HEK293T (cell line): ENCODE measurements around the gene TRIM24.

Experiments used
- BHLHE40 ChIP-seq: fragments of 450-650 bp; IDR thresholded peaks from 2 replicates; pipeline ENCODE4 v1.6.1; 2016; ENCODE audit warnings: mild to moderate bottlenecking, moderate library complexity, borderline replicate concordance
- CTBP1 ChIP-seq: fragments of 450-650 bp; IDR thresholded peaks from 2 replicates; pipeline ENCODE4 v1.6.1; 2016; ENCODE audit warnings: borderline replicate concordance
- ELF4 ChIP-seq: fragments of 450-650 bp; IDR thresholded peaks from 2 replicates; pipeline ENCODE4 v1.6.1; 2017; ENCODE audit warnings: antibody characterized with exemption
- FOXM1 ChIP-seq: fragments of 450-650 bp; IDR thresholded peaks from 2 replicates; pipeline ENCODE4 v1.6.1; 2017; ENCODE audit warnings: mild to moderate bottlenecking, borderline replicate concordance
- L3MBTL2 ChIP-seq: fragments of 450-650 bp; conservative IDR thresholded peaks from 2 replicates; pipeline ENCODE4 v1.6.1; 2016; ENCODE audit warnings: mild to moderate bottlenecking
- NFRKB ChIP-seq: fragments of 450-650 bp; IDR thresholded peaks from 2 replicates; pipeline ENCODE4 v1.6.1; 2016; ENCODE audit warnings: mild to moderate bottlenecking, moderate library complexity
- SP1 ChIP-seq: fragments of 450-650 bp; IDR thresholded peaks from 2 replicates; pipeline ENCODE4 v1.6.1; 2017
- SUZ12 ChIP-seq: fragments of 450-650 bp; IDR thresholded peaks from 2 replicates; pipeline ENCODE4 v1.6.1; 2016; ENCODE audit warnings: mild to moderate bottlenecking
- TARDBP ChIP-seq: fragments of 450-650 bp; IDR thresholded peaks from 2 replicates; pipeline ENCODE4 v1.6.1; 2016

DNA sequence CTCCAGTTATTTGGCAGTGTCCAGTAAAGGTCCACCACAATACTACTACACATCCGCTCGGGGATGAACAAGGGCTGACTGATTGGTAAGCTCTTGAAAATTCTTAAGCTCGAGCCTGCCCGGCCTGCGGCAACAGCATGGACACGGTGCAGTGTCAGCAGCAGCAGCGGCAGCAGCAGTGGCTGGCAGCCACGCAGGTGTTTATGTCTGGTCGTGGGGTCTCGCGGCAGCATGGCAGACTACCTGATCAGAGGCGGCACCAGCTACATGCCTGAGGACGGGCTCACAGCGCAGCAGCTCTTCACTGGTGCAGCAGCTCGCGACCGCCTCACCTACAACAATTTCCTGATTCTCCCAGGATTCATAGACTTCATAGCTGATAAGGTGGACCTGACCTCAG lies 19.6 kb upstream of the TRIM24 start:
- no peak for TF ChIP-seq FOXM1
- TF ChIP-seq BHLHE40 = no peak
- TF ChIP-seq TARDBP = no peak
- TF ChIP-seq CTBP1 = no peak
- TF ChIP-seq SUZ12 = no peak
- TF ChIP-seq SP1 = no peak
- TF ChIP-seq L3MBTL2 = no peak
- no peak for TF ChIP-seq ELF4
- TF ChIP-seq NFRKB = no peak
